SJSA1 (cell line): ENCODE measurements around the gene RCAN2. TPM values are rescaled to one million over a fixed set of nuclear protein-coding genes. Genes with fewer than 3 reads are reported as not detected.

ENCODE experiments used
- DNase-seq, 2 experiments: peaks; one replicate each; pipeline ENCODE4 v3.0.0-alpha.2; 2015 to 2020; ENCODE audit warnings: low spot score in 2 of 2, low read depth in 1 of 2
- H3K27ac ChIP-seq: fragments of 250-450 bp; sonication (Bioruptor Pico); 2 replicates; pipeline ENCODE4 v1.5.1; 2020; ENCODE audit warnings: mild to moderate bottlenecking, moderate library complexity
- H3K27me3 ChIP-seq: fragments of 250-450 bp; sonication (Bioruptor Pico); replicated peaks from 2 replicates; pipeline ENCODE4 v1.5.1; 2020; ENCODE audit warnings: mild to moderate bottlenecking, moderate library complexity
- H3K36me3 ChIP-seq: fragments of 250-450 bp; sonication (Bioruptor Pico); 2 replicates; pipeline ENCODE4 v1.5.1; 2020; ENCODE audit warnings: mild to moderate bottlenecking
- H3K4me1 ChIP-seq: fragments of 250-450 bp; sonication (Bioruptor Pico); replicated peaks from 2 replicates; pipeline ENCODE4 v1.6.1; 2021; ENCODE audit warnings: mild to moderate bottlenecking
- H3K4me3 ChIP-seq: fragments of 250-450 bp; sonication (Bioruptor Pico); 2 replicates; pipeline ENCODE4 v1.5.1; 2020; ENCODE audit warnings: mild to moderate bottlenecking
- H3K9me3 ChIP-seq: fragments of 250-450 bp; sonication (Bioruptor Pico); replicated peaks from 2 replicates; pipeline ENCODE4 v1.5.1; 2020; ENCODE audit warnings: mild to moderate bottlenecking
- total RNA-seq: library from RNA; depleted of rRNA; stranded (reverse); fragments of >200 nt; shearing (Covaris generic); gene quantifications from 2 replicates; pipeline ENCODE4 v1.2.3, GENCODE V29; 2014

Gene RCAN2
- total RNA-seq, 1 experiment from 2014 or later = 20.8 TPM

GRCh38 chr6:46289898-46290297 is 201.4 kb downstream of the RCAN2 start:
- Histone ChIP-seq H3K27me3 (no peaks in the 10 kb centered on the region), H3K9me3 (no peaks in the 10 kb centered on the region), H3K4me1 (no peaks in the 10 kb centered on the region), H3K4me3 (no peak overlapping the region), H3K27ac (no peak overlapping the region), H3K36me3 (no peaks in the 10 kb centered on the region)
- DNase-seq = no peak

- no peak for DNase-seq
- Histone ChIP-seq H3K27me3 (no peaks in the 10 kb centered on the region), H3K36me3 (no peaks in the 10 kb centered on the region), H3K4me3 (no peak overlapping the region), H3K27ac (no peak overlapping the region), H3K4me1 (no peaks in the 10 kb centered on the region), H3K9me3 (no peaks in the 10 kb centered on the region)
Observed at GRCh38 chr6:46288835-46289234, 202.4 kb downstream of the RCAN2 start.

- H3K27ac ChIP-seq = no peak overlapping the region
- no peaks in the 10 kb centered on the region for H3K4me1 ChIP-seq
- no peak for DNase-seq
- no peaks in the 10 kb centered on the region for H3K27me3 ChIP-seq
- H3K36me3 ChIP-seq = no peaks in the 10 kb centered on the region
- H3K4me3 ChIP-seq = no peak overlapping the region
- no peaks in the 10 kb centered on the region for H3K9me3 ChIP-seq
Observed at GRCh38 chr6:46287681-46288080, 203.6 kb downstream of the RCAN2 start.

GRCh38 chr6:46287043-46287442 is 204.2 kb downstream of the RCAN2 start:
- Histone ChIP-seq H3K4me1 (no peaks in the 10 kb centered on the region), H3K27ac (no peak overlapping the region), H3K9me3 (no peaks in the 10 kb centered on the region), H3K27me3 (no peaks in the 10 kb centered on the region), H3K4me3 (no peak overlapping the region), H3K36me3 (no peaks in the 10 kb centered on the region)
- no peak for DNase-seq

- H3K36me3 ChIP-seq = no peaks in the 10 kb centered on the region
- no peaks in the 10 kb centered on the region for H3K9me3 ChIP-seq
- no peak for DNase-seq
- no peak overlapping the region for H3K4me3 ChIP-seq
- H3K27ac ChIP-seq = no peak overlapping the region
- H3K27me3 ChIP-seq = no peaks in the 10 kb centered on the region
- H3K4me1 ChIP-seq = no peaks in the 10 kb centered on the region
Observed at GRCh38 chr6:46284475-46284874, 206.8 kb downstream of the RCAN2 start.

- no peaks in the 10 kb centered on the region for H3K4me1 ChIP-seq
- no peaks in the 10 kb centered on the region for H3K27me3 ChIP-seq
- H3K9me3 ChIP-seq = no peaks in the 10 kb centered on the region
- no peak overlapping the region for H3K27ac ChIP-seq
- no peaks in the 10 kb centered on the region for H3K36me3 ChIP-seq
- DNase-seq = no peak
- H3K4me3 ChIP-seq = no peak overlapping the region
Observed at GRCh38 chr6:46281110-46281509, 210.1 kb downstream of the RCAN2 start.

GRCh38 chr6:46279874-46280273 is 211.4 kb downstream of the RCAN2 start:
- no peak for DNase-seq
- Histone ChIP-seq H3K27ac (no peak overlapping the region), H3K36me3 (no peaks in the 10 kb centered on the region), H3K4me3 (no peak overlapping the region), H3K4me1 (no peaks in the 10 kb centered on the region), H3K27me3 (no peaks in the 10 kb centered on the region), H3K9me3 (no peaks in the 10 kb centered on the region)

GRCh38 chr6:46276576-46277142 is 214.6 kb downstream of the RCAN2 start:
- H3K9me3 ChIP-seq = no peaks in the 10 kb centered on the region
- no peaks in the 10 kb centered on the region for H3K4me1 ChIP-seq
- no peak overlapping the region for H3K4me3 ChIP-seq
- no peaks in the 10 kb centered on the region for H3K27me3 ChIP-seq
- H3K27ac ChIP-seq = no peak overlapping the region
- no peak for DNase-seq
- H3K36me3 ChIP-seq = no peaks in the 10 kb centered on the region

GRCh38 chr6:46274502-46274901 is 216.7 kb downstream of the RCAN2 start:
- Histone ChIP-seq H3K9me3 (no peaks in the 10 kb centered on the region), H3K4me1 (no peaks in the 10 kb centered on the region), H3K27ac (no peak overlapping the region), H3K27me3 (no peaks in the 10 kb centered on the region), H3K4me3 (no peak overlapping the region), H3K36me3 (no peaks in the 10 kb centered on the region)
- DNase-seq = no peak

GRCh38 chr6:46273911-46274310 is 217.3 kb downstream of the RCAN2 start:
- Histone ChIP-seq H3K36me3 (no peaks in the 10 kb centered on the region), H3K27ac (no peak overlapping the region), H3K4me3 (no peak overlapping the region), H3K9me3 (no peaks in the 10 kb centered on the region), H3K27me3 (no peaks in the 10 kb centered on the region), H3K4me1 (no peaks in the 10 kb centered on the region)
- DNase-seq = no peak

GRCh38 chr6:46271728-46272127 is 219.5 kb downstream of the RCAN2 start:
- Histone ChIP-seq H3K27me3 (no peaks in the 10 kb centered on the region), H3K4me3 (no peak overlapping the region), H3K4me1 (no peaks in the 10 kb centered on the region), H3K9me3 (no peaks in the 10 kb centered on the region), H3K27ac (no peak overlapping the region), H3K36me3 (no peaks in the 10 kb centered on the region)
- no peak for DNase-seq

- no peaks in the 10 kb centered on the region for H3K9me3 ChIP-seq
- no peaks in the 10 kb centered on the region for H3K27me3 ChIP-seq
- no peak for DNase-seq
- no peak overlapping the region for H3K27ac ChIP-seq
- no peak overlapping the region for H3K4me3 ChIP-seq
- H3K4me1 ChIP-seq = no peaks in the 10 kb centered on the region
- H3K36me3 ChIP-seq = no peaks in the 10 kb centered on the region
Observed at GRCh38 chr6:46271107-46271506, 220.1 kb downstream of the RCAN2 start.

- no peaks in the 10 kb centered on the region for H3K36me3 ChIP-seq
- DNase-seq = no peak
- no peaks in the 10 kb centered on the region for H3K4me1 ChIP-seq
- H3K9me3 ChIP-seq = no peaks in the 10 kb centered on the region
- no peak overlapping the region for H3K27ac ChIP-seq
- H3K27me3 ChIP-seq = no peaks in the 10 kb centered on the region
- no peak overlapping the region for H3K4me3 ChIP-seq
Observed at GRCh38 chr6:46270336-46270735, 220.9 kb downstream of the RCAN2 start.

GRCh38 chr6:46269447-46270229 is 221.6 kb downstream of the RCAN2 start:
- Histone ChIP-seq H3K27me3 (no peaks in the 10 kb centered on the region), H3K27ac (no peak overlapping the region), H3K4me1 (no peaks in the 10 kb centered on the region), H3K36me3 (no peaks in the 10 kb centered on the region), H3K4me3 (no peak overlapping the region), H3K9me3 (no peaks in the 10 kb centered on the region)
- no peak for DNase-seq

GRCh38 chr6:46267515-46267914 is 223.7 kb downstream of the RCAN2 start:
- H3K4me1 ChIP-seq = no peaks in the 10 kb centered on the region
- no peaks in the 10 kb centered on the region for H3K9me3 ChIP-seq

More at GRCh38 chr6:46267515-46267914, 223.7 kb downstream of the RCAN2 start:
- Histone ChIP-seq H3K4me3 (no peak overlapping the region), H3K27ac (no peak overlapping the region), H3K36me3 (no peaks in the 10 kb centered on the region), H3K27me3 (no peaks in the 10 kb centered on the region)
- no peak for DNase-seq
